HG02885 (cell line): Measurements from ENCODE around the gene IFNL1.
"Not testable (repeated sequence)": the region's sequence is repeated elsewhere in the genome, so short reads cannot be mapped to it uniquely, and the experiment has no call there.

Experiments used
- ATAC-seq: cut with Tn5 transposase; IDR thresholded peaks from one replicate; pipeline ENCODE4 v1.9.1; 2021; ENCODE audit warnings: mild to moderate bottlenecking; ENCODE audit not compliant: unreplicated experiment, poor library complexity

IFNL1 gene

DNA sequence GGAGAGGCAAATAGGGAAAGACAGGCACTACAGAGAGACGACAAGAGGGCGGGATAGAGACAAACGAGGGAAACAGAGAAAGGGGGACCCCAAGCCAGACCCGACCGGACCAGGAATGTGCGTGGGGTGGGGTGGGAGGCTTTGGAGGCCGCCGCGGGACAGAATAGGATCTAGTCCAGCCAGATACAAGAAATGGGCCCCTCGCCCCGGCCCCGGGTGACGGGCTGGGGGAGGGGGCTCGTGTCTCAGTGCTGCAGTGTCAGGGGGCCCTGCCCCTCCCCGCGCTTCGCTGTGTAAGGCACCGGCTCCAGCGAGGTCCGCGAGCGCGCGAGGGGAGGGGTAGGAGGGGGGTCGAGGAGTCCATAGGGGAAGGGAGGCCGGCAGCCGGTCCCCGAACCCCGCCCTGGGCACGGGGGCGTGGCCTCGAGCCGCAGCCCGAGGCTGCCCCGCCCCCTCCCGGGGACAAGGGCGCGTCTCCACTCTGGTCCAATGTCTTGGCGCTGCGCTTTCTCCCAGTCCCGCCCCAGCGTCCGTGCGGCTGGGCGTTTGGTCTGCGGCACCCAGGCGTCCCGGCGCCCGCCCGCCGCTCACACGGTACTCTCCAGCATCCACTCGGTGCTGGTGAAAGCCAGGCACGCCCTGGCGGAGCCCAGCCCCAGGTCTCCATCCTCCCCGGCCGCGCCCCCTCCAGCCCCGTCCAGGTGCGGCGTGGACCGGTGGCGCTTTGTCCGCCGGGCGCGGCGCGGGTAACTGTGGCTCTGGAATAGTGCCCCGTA is 11.0 kb downstream of the IFNL1 start:
- no peak for ATAC-seq

DNA sequence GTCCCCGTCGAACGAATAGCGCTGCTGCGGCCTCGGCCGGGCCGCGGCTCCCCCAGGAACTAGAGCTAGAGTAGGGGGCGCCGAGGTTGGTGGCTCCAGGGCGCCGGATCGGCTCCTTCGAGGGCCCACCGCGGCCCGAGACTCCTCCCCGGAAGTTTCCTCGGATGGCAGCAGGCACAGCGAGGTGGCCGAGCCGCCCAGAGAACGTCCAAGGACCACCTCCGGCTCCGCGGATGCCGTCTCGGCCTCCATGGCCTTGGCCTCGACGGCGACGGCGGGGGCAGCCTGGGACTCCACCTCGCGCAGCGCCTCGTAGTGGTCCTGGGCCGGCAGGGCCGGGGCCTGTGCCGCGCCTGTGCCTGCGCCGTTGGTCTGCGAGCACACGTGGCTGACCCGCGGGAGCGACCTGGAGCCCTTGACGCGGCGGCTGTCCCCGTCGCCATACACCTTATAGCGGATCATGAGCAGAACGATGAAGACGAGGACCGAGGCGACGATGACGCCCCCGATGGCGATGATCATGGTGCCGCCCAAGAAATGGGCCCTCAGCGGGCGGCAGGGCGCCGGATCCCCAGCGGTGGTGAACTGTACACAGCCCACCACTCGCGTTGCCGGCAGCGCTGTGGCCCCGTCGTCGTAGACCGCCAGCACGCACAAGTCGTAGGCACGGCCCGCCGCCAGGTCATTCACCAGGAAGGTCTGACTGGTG is 11.8 kb downstream of the IFNL1 start:
- no peak for ATAC-seq

GRCh38 chr19:39308531-39309304 is 12.5 kb downstream of the IFNL1 start:
- no peak for ATAC-seq

GRCh38 chr19:39309305-39309670 is 13.1 kb downstream of the IFNL1 start:
- not testable (repeated sequence) for ATAC-seq

- ATAC-seq, result no peak
Measured at GRCh38 chr19:39310558-39311311, 14.5 kb downstream of the IFNL1 start.

DNA sequence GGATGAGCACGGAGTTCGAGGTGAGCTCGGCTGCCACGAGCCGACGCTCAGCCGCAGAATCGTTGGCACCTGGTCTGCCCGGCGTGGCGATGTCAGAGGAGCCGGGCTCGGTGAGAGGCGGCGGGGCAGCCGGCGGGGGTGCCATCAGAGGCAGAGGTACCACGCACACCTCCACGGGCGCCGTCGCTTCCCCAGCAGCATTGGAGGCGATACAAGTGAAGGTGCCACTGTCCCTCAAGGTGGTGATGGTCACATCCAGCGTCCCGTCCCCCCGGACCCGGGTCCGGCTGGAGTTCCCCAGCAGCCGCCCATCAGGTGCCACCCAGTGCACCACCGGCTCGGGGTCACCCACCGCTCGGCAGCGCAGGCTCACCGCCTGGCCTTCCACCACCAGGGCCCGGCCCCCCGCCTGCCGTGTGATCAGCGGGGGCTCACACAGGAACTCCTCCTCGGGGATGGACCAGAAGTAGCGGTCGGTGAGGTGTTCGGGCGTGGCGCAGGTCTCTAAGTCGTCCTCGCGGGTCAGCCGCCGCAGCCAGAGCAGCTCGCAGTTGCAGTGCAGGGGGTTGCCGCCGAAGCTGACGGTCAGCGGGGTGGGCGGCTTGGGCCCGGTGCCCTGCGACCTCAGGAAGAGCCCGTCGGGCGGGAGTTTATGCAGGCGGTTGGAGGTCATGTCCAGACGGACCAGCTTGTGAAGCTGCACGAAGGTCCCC is 18.0 kb downstream of the IFNL1 start:
- no peak for ATAC-seq

DNA sequence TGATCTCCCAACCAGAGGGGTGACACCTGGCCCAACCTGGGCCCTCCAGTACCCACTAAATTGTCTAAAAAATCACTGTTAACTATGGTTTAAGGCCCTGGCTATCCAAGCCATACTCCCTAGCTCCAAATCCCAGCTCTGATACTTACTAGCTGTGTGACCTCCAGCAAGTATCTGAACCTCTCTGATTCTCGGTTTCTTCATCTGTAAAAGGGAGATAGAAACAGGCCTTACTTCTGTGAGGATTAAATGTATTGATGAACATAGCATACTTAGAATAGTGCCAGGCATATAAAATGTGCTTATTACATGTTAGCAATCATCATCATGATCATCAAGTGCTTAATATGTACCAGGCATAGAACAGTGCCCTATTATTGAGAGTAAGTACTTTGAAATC is 19.7 kb downstream of the IFNL1 start:
- no peak for ATAC-seq

DNA sequence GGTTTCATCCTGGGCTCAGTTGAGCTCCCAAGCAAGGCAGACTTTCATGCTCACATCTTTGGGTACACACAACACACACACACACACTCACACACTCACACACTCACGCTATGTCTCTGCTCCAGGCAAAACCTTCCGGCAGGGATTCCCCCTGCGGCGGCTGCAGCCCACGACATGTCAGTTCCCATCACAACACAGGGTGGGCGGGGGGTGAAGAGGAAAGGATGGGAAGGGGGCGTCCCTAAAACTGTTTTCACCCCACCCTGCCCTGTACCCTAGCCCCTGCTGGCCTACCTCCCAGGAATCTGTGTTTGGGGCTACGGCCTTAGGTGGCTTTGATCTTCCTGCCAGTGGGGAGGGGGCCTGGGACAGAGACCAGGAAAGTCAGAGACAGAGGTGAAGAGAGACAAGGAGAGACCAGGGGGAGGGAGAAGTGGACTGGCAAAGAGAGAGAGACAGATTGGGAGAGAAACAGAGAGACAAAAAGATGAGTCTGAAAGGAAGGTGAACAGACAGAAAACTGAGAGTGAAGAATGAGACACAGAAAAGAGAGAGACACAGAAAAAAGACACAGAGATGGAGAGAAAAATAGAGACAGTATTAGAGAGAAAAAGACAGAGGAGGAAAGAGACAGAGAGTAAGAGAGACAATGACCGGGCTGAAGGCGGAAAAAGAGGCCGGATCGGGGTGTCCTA is 20.6 kb downstream of the IFNL1 start:
- no peak for ATAC-seq

DNA sequence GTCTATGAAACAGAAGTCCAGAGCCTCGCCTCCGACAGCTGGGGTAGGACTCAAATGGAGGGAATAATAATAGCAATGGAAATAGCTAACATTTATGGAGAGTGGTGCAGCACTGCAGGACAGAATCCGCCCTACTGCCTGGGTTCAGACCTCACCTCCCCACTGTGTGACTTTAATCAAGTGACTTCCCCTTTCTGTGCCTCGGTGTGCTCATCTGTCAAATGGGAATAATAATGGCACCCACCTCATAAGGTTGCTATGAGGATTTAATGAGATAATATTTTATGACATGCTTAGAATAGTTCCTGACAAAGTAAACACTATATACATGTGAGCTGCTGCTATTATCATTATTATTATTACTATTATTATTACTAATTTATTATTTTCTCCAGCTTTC is 21.3 kb downstream of the IFNL1 start:
- ATAC-seq, result no peak

DNA sequence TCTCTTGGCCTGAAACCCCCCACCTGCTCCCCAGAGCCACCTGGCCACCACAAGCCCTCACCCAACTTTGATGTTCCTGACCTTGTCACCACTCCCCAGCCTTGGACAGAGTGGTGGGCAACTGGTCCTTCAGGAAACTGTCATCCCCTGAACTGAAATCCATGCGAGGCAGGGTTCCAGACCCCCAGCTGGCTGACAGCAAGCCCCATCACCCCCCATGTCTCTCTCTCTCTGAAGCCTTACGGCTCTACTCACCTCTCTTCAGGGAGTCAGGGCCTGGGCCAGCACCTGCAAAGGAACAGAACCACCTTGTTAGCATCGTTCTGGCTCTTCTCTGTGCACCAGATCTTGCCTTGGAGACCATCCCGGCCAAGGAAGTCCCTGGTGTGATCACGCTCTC is 21.9 kb downstream of the IFNL1 start:
- ATAC-seq, result no peak

DNA sequence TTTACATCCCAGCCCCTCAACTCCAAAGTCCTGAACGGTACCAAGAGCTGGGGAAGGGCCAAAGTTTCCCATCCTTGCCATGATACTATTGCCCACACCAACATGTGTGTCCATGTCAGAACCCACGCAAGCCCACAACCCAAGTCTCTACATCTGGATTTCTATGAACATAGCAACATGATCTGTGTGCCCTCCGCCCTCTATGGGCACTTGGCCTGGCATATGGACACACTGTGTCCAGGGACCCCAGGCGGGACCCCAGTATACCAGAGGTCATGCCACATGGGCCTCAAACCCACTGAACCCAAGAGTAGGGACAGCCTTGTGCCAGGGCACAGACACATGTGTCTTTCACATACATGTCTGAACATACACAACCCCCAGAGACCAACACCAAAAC is 22.5 kb downstream of the IFNL1 start:
- ATAC-seq, result no peak

GRCh38 chr19:39319098-39319891 is 23.1 kb downstream of the IFNL1 start:
- no peak for ATAC-seq

GRCh38 chr19:39319892-39320248 is 23.7 kb downstream of the IFNL1 start:
- no peak for ATAC-seq

DNA sequence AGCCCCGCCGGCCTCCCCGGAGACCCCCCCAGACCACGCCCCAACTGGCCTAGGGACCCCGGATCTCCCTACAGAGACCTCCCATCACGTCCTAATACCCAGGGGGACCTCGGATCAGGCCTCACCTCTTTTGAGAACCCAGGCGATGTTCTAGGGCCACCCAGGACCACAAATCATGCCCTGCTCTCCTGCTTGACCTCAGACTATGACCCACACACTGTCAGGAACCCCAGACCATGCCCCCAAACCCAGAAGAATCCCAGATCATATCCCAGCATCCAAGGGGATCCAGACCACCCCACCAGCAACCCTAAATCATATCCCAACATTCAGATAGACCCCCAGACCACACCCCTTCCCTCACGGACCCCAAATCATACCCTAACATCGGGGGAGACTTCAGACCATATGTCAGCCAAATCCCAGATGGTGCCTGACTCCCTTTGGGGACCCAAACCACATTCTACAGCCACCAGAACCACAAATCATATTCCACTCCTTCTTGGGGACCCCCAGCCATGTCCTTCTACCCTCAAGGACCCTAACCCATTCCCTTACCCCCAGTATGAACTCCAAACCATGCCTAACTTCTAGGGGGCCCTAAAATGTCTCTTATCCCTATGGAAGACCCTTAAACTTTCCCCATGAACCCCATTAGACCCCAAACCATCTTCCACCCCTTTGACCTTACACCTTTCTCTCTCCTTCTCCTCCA is 25.1 kb downstream of the IFNL1 start:
- ATAC-seq, result no peak

DNA sequence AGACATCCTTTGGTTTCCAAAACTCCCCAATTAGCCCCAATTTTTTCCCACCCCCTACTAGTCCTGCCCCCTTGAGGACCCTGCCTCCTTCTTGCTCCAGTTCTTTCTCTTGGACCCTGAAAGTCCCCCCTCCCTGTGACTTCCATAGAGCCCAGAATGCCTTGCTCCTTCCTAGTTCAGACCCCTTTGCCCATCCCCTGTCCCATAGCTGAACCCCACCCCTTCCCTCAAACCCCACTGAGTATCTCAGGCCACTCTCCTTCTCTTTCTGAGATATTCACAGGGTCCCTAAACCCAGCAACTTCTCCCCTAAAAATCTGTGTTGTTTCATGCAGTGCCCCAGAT is 25.6 kb downstream of the IFNL1 start:
- ATAC-seq, result no peak

- ATAC-seq, result no peak
Measured at GRCh38 chr19:39324242-39324842, 28.1 kb downstream of the IFNL1 start.

DNA sequence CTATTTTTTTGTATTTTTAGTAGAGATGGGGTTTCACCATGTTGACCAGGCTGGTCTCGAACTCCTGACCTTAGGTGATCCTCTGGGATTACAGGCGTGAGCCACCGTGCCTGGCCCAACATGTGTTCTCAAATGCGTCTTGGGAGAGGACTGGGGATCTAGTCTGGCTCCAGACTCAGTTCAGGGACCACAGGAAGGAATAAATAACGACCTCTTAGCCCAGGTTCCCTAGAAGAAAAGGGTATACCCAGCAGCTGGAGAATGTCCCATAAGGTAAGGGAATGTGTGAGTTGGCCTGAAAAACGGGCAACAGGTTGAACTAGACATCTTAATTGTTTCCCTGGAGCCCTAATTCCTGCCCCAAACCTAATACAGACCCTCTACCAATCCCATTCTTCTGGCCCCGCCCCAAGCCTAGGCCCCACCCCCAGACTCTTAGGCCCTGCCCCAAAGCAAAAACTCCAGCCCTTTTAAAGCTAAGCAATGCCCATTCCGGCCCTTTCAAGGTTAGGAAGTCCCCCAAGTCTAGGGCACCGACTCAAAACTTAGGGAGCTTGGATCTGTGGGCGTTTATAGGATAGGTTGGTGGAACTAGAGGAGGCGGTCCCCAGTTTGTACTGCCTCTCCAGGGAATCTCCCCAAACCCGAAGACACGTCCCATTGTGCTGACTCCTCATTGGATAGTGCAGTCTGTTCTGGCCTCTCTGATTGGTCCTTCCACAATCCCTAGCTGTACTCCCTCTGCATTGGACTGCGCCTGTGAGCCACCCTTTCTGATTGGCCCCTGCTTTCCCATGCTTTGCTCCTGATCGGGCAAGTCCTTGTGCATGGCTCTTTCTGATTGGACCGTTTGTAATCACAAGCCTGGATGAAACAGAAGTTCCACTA is 29.8 kb downstream of the IFNL1 start:
- ATAC-seq, result no peak
